Measurements from ENCODE around the gene CUX1.
"Not testable (repeated sequence)": the region's sequence is repeated elsewhere in the genome, so short reads cannot be mapped to it uniquely, and the experiment has no call there.

- TF ChIP-seq CTCF (IDR thresholded peaks at IDR 0.05; ENCODE audit: insufficient read depth, low read length); GABPA (IDR thresholded peaks at IDR 0.05; ENCODE audit: low read depth); REST (IDR thresholded peaks at IDR 0.05; ENCODE audit: insufficient replicate concordance, low read depth): not testable (repeated sequence)
Observed at GRCh38 chr7:102183848-102184247, 366.4 kb downstream of the CUX1 start.

Data from HL-60 (cell line).